ENCODE data around the gene HPN.

HPN gene

GRCh38 chr19:35108730-35109129 is 67.2 kb downstream of the HPN start:
- no peak overlapping the region for H3K27ac ChIP-seq (ENCODE audit: low read depth, low read length)
- no peak for TF ChIP-seq EZH2phosphoT487 (IDR thresholded peaks at IDR 0.05; ENCODE audit: borderline replicate concordance, low read length)
- no peak for TF ChIP-seq CTCF (IDR thresholded peaks at IDR 0.05; ENCODE audit: low read depth, low read length, poor library complexity, severe bottlenecking)

GRCh38 chr19:35109395-35110112 is 68.0 kb downstream of the HPN start:
- H3K79me2 ChIP-seq (ENCODE audit: control insufficient read depth, low read length): no peaks in the 10 kb centered on the region
- no peaks in the 10 kb centered on the region for H3K9me2 ChIP-seq (replicated peaks; ENCODE audit: control insufficient read depth, low read length)
- H3K4me1 ChIP-seq (ENCODE audit: control insufficient read depth, low read length): peaks cover 2% of the 10 kb centered on the region
- no peaks in the 10 kb centered on the region for H4K20me1 ChIP-seq (ENCODE audit: control insufficient read depth, insufficient read depth, low read depth, low read length)
- H3K4me3 ChIP-seq (ENCODE audit: low read length): no peak overlapping the region
- no peak overlapping the region for H3K4me2 ChIP-seq (ENCODE audit: low read length)
- H3K36me3 ChIP-seq (ENCODE audit: control insufficient read depth, low read length): no peaks in the 10 kb centered on the region
- H3K27ac ChIP-seq (ENCODE audit: low read depth, low read length): no peak overlapping the region
- no peaks in the 10 kb centered on the region for H3K27me3 ChIP-seq (ENCODE audit: control insufficient read depth, low read length)
- peaks cover 4% of the 10 kb centered on the region for H3F3A ChIP-seq (ENCODE audit: control insufficient read depth, insufficient read depth)
- TF ChIP-seq CTCF (IDR thresholded peaks at IDR 0.05; ENCODE audit: low read depth, low read length, poor library complexity, severe bottlenecking) (no peak), EZH2phosphoT487 (IDR thresholded peaks at IDR 0.05; ENCODE audit: borderline replicate concordance, low read length) (no peak)
- H3K9me3 ChIP-seq (ENCODE audit: control insufficient read depth, insufficient read depth, low read length): peaks cover 8% of the 10 kb centered on the region; the same call in 1 of the 2 replicates

More at GRCh38 chr19:35108730-35109129, 67.2 kb downstream of the HPN start:
- H3K36me3 ChIP-seq (ENCODE audit: control insufficient read depth, low read length): no peaks in the 10 kb centered on the region
- no peaks in the 10 kb centered on the region for H3K27me3 ChIP-seq (ENCODE audit: control insufficient read depth, low read length)
- no peaks in the 10 kb centered on the region for H4K20me1 ChIP-seq (ENCODE audit: control insufficient read depth, insufficient read depth, low read depth, low read length)
- H3F3A ChIP-seq (ENCODE audit: control insufficient read depth, insufficient read depth): peaks cover 4% of the 10 kb centered on the region
- no peak overlapping the region for H3K4me2 ChIP-seq (ENCODE audit: low read length)
- H3K4me1 ChIP-seq (ENCODE audit: control insufficient read depth, low read length): no peaks in the 10 kb centered on the region
- peaks cover 8% of the 10 kb centered on the region; the same call in 1 of the 2 replicates for H3K9me3 ChIP-seq (ENCODE audit: control insufficient read depth, insufficient read depth, low read length)
- H3K9me2 ChIP-seq (replicated peaks; ENCODE audit: control insufficient read depth, low read length): no peaks in the 10 kb centered on the region
- H3K79me2 ChIP-seq (ENCODE audit: control insufficient read depth, low read length): no peaks in the 10 kb centered on the region
- H3K4me3 ChIP-seq (ENCODE audit: low read length): no peak overlapping the region

DNA sequence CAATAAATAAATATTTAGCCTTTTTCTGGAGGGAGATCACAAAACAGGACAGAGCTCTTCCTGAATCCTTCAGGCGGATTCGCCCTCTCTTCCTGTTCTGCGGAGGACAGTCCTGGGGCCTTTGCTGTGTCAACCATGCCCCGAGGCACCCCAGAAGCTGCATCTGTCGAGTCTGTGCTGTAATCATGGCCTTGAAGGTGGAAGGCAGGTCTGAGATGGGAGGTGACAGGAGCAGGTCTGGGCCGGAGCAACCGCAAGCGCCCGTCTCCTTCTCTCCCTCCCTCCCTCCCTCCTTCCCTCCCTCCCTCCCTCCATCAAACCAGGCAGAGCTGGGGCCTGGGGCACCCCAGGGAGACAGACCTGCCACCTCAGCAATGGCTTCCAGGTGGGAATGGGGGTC is 69.5 kb downstream of the HPN start:
- no peaks in the 10 kb centered on the region for H3K9me2 ChIP-seq (replicated peaks; ENCODE audit: control insufficient read depth, low read length)
- H3K4me3 ChIP-seq (ENCODE audit: low read length): no peak overlapping the region
- H4K20me1 ChIP-seq (ENCODE audit: control insufficient read depth, insufficient read depth, low read depth, low read length): no peaks in the 10 kb centered on the region
- H3K79me2 ChIP-seq (ENCODE audit: control insufficient read depth, low read length): no peaks in the 10 kb centered on the region
- H3K27ac ChIP-seq (ENCODE audit: low read depth, low read length): no peak overlapping the region
- H3K4me2 ChIP-seq (ENCODE audit: low read length): no peak overlapping the region
- peaks cover under 1% of the 10 kb centered on the region; the same call in 1 of the 2 replicates for H3F3A ChIP-seq (ENCODE audit: control insufficient read depth, insufficient read depth)
- H3K9me3 ChIP-seq (ENCODE audit: control insufficient read depth, insufficient read depth, low read length): peaks cover 4% of the 10 kb centered on the region; the same call in 1 of the 2 replicates
- TF ChIP-seq EZH2phosphoT487 (IDR thresholded peaks at IDR 0.05; ENCODE audit: borderline replicate concordance, low read length) (no peak), CTCF (IDR thresholded peaks at IDR 0.05; ENCODE audit: low read depth, low read length, poor library complexity, severe bottlenecking) (no peak)
- H3K27me3 ChIP-seq (ENCODE audit: control insufficient read depth, low read length): no peaks in the 10 kb centered on the region
- H3K4me1 ChIP-seq (ENCODE audit: control insufficient read depth, low read length): peaks cover 5% of the 10 kb centered on the region
- no peaks in the 10 kb centered on the region for H3K36me3 ChIP-seq (ENCODE audit: control insufficient read depth, low read length)

Measured in DOHH2 (cell line).